WTC11 (cell line): ENCODE results near the gene MNS1. TPM values are rescaled to one million over a fixed set of nuclear protein-coding genes. Genes with fewer than 3 reads are reported as not detected.

Experiments used
- ATAC-seq: fragments of 200-7000 bp; cut with Tn5 transposase; 2 replicates; pipeline ENCODE4 v1.10.0; 2021; ENCODE audit warnings: mild to moderate bottlenecking, moderate library complexity
- CTCF ChIA-PET: fragments of 300-600 bp; sonication (Branson Sonifier 250); formaldehyde crosslinking; loops from one replicate; lab custom pipeline; 2021; ENCODE audit warnings: antibody characterized with exemption; lab: Charles Lee
- POLR2A ChIA-PET: fragments of 350-600 bp; sonication (Branson Sonifier 250); formaldehyde crosslinking; loops from one replicate; lab custom pipeline; 2021; ENCODE audit warnings: antibody characterized with exemption; lab: Charles Lee
- DNase-seq: peaks from one replicate; pipeline ENCODE4 v3.0.0; 2021; ENCODE audit warnings: low spot score
- H3K27ac Mint-ChIP-seq: 2 replicates; pipeline ENCODE4 v1.8.0; 2021; ENCODE audit warnings: mixed read lengths
- H3K27me3 Mint-ChIP-seq: 2 replicates; pipeline ENCODE4 v1.8.0; 2021; ENCODE audit warnings: low read depth, mild to moderate bottlenecking, moderate library complexity, mixed read lengths
- H3K36me3 Mint-ChIP-seq: 2 replicates; pipeline ENCODE4 v1.8.0; 2021; ENCODE audit warnings: mixed read lengths
- H3K4me1 Mint-ChIP-seq: 2 replicates; pipeline ENCODE4 v1.8.0; 2022; ENCODE audit warnings: mixed read lengths
- H3K4me3 Mint-ChIP-seq: 2 replicates; pipeline ENCODE4 v1.8.0; 2021; ENCODE audit warnings: mild to moderate bottlenecking, moderate library complexity, mixed read lengths
- H3K9me3 Mint-ChIP-seq: 2 replicates; pipeline ENCODE4 v1.8.0; 2021; ENCODE audit warnings: mixed read lengths
- CREB1 ChIP-seq: sonication (generic); formaldehyde crosslinking; IDR thresholded peaks from 2 replicates; pipeline ENCODE4 v1.8.0; 2023; ENCODE audit warnings: mild to moderate bottlenecking, missing genetic modification reagents
- CREM ChIP-seq: sonication (generic); formaldehyde crosslinking; IDR thresholded peaks from 2 replicates; pipeline ENCODE4 v1.8.1; 2022; ENCODE audit warnings: mild to moderate bottlenecking, missing genetic modification reagents, moderate library complexity
- GABPB1 ChIP-seq: sonication (generic); formaldehyde crosslinking; IDR thresholded peaks from 2 replicates; pipeline ENCODE4 v1.8.1; 2023; ENCODE audit warnings: mild to moderate bottlenecking, missing genetic modification reagents
- KAT7 ChIP-seq: sonication (generic); formaldehyde crosslinking; IDR thresholded peaks from 2 replicates; pipeline ENCODE4 v1.8.1; 2023; ENCODE audit warnings: missing genetic modification reagents, mild to moderate bottlenecking, borderline replicate concordance
- MXD4 ChIP-seq: fragments of 250-450 bp; sonication (Bioruptor Pico); IDR thresholded peaks from 2 replicates; pipeline ENCODE4 v1.8.0; 2021; ENCODE audit warnings: mild to moderate bottlenecking, moderate library complexity, borderline replicate concordance
- NR1H2 ChIP-seq: sonication (generic); formaldehyde crosslinking; IDR thresholded peaks from 2 replicates; pipeline ENCODE4 v1.9.0; 2021; ENCODE audit warnings: mild to moderate bottlenecking, moderate library complexity, missing genetic modification reagents
- PRRX2 ChIP-seq: fragments of 250-450 bp; sonication (Bioruptor Pico); IDR thresholded peaks from 2 replicates; pipeline ENCODE4 v1.8.0; 2021; ENCODE audit warnings: mild to moderate bottlenecking
- RELA ChIP-seq: sonication (generic); formaldehyde crosslinking; IDR thresholded peaks from 2 replicates; pipeline ENCODE4 v1.8.1; 2022; ENCODE audit warnings: missing genetic modification reagents, mild to moderate bottlenecking, borderline replicate concordance
- SMAD4 ChIP-seq: sonication (generic); formaldehyde crosslinking; IDR thresholded peaks from 2 replicates; pipeline ENCODE4 v1.8.0; 2022; ENCODE audit warnings: mild to moderate bottlenecking, missing genetic modification reagents
- SP1 ChIP-seq: sonication (generic); formaldehyde crosslinking; conservative IDR thresholded peaks from 2 replicates; pipeline ENCODE4 v1.8.1; 2022; ENCODE audit warnings: missing genetic modification reagents
- TEAD4 ChIP-seq: sonication (generic); formaldehyde crosslinking; IDR thresholded peaks from 2 replicates; pipeline ENCODE4 v1.8.0; 2022; ENCODE audit warnings: mild to moderate bottlenecking, missing genetic modification reagents
- ZNF317 ChIP-seq: sonication (generic); formaldehyde crosslinking; IDR thresholded peaks from 2 replicates; pipeline ENCODE4 v1.8.1; 2023; ENCODE audit warnings: low read depth, mild to moderate bottlenecking, moderate library complexity, missing genetic modification reagents, borderline replicate concordance
- ZNF396 ChIP-seq: fragments of 250-450 bp; sonication (Bioruptor Pico); IDR thresholded peaks from 2 replicates; pipeline ENCODE4 v1.8.0; 2021; ENCODE audit warnings: mild to moderate bottlenecking, moderate library complexity, borderline replicate concordance
- total RNA-seq: library from RNA; stranded (reverse); gene quantifications from 3 replicates; pipeline ENCODE4 v1.2.3, GENCODE V29; 2021
- TF ChIP-seq, protein P1 (sequence below): fragments of 250-450 bp; sonication (Bioruptor Pico); IDR thresholded peaks from 2 replicates; pipeline ENCODE4 v1.9.0; 2021; ENCODE audit warnings: mild to moderate bottlenecking
- TF ChIP-seq, protein P2 (sequence below): fragments of 250-450 bp; sonication (Bioruptor Pico); IDR thresholded peaks from 2 replicates; pipeline ENCODE4 v1.9.0; 2021; ENCODE audit warnings: mild to moderate bottlenecking
- TF ChIP-seq, protein P3 (sequence below): sonication (generic); formaldehyde crosslinking; IDR thresholded peaks from 2 replicates; pipeline ENCODE4 v1.8.1; 2022; ENCODE audit warnings: missing genetic modification reagents, borderline replicate concordance
- TF ChIP-seq, protein P4 (sequence below): sonication (generic); formaldehyde crosslinking; IDR thresholded peaks from 2 replicates; pipeline ENCODE4 v1.8.1; 2023; ENCODE audit warnings: mild to moderate bottlenecking, missing genetic modification reagents, moderate library complexity
- TF ChIP-seq, protein P5 (sequence below): sonication (generic); formaldehyde crosslinking; IDR thresholded peaks from 2 replicates; pipeline ENCODE4 v1.8.0; 2023; ENCODE audit warnings: missing genetic modification reagents
- TF ChIP-seq, protein P6 (sequence below): sonication (generic); formaldehyde crosslinking; IDR thresholded peaks from 2 replicates; pipeline ENCODE4 v1.8.0; 2022; ENCODE audit warnings: missing genetic modification reagents
- TF ChIP-seq, protein P7 (sequence below): fragments of 250-450 bp; sonication (Bioruptor Pico); IDR thresholded peaks from 2 replicates; pipeline ENCODE4 v2.1.2; 2022; ENCODE audit warnings: mild to moderate bottlenecking, moderate library complexity

MNS1 gene
- total RNA-seq, 1 experiment from 2014 or later, result 4.4 TPM

DNA sequence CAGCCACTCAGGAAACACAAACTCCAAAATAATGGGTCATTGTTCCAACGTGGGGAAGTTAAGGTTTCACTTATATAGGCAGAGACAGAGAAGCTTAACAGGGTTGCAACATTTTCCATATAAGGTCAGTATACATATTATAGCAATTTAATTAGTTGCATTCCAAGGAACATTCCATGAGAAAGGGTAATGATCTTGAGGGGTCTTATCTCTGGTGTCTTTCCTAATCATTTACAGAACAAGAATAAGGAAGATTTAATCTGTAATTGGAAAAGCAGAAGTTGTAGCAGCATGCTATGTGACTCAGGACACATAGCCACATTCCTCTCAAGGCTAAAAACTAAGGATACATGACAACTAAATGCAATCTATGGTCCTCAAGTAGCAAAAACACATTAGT, 4.9 kb downstream of the MNS1 start (continued):
- TF ChIP-seq PRRX2 (CRISPR knock-in tag) (no peak), MXD4 (CRISPR knock-in tag) (no peak), SMAD4 (no peak)

DNA sequence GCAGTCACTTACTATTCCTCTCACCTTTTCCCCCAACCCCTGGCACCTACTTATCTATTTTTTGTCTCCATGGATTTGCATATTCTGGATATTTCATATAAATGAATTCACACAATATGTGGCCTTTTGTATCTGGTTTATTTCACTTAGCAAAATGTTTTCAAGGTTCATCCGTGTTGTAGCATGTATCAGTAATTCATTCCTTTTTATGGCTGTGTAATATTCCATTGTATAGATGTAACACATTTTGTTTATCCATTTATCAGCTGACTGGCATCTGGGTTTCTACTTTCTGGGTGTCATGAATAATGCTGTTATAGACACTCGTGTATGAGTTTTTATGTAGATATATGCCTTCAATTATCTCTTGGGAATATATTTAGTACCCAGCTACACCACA, 5.8 kb downstream of the MNS1 start:
- Mint-ChIP-seq H3K9me3 (peaks cover 7% of the 10 kb centered on the region), H3K27ac (no peak overlapping the region), H3K4me3 (no peak overlapping the region), H3K36me3 (peaks cover 6% of the 10 kb centered on the region; the same call in 1 of the 2 replicates), H3K4me1 (no peaks in the 10 kb centered on the region), H3K27me3 (peaks cover 3% of the 10 kb centered on the region; the same call in 1 of the 2 replicates)
- TF ChIP-seq NR1H2 (CRISPR knock-in tag), result no peak
- no peak for TF ChIP-seq KAT7
- no peak for TF ChIP-seq ZNF396 (CRISPR knock-in tag)
- no peak for TF ChIP-seq RELA
- TF ChIP-seq, protein P1, sequence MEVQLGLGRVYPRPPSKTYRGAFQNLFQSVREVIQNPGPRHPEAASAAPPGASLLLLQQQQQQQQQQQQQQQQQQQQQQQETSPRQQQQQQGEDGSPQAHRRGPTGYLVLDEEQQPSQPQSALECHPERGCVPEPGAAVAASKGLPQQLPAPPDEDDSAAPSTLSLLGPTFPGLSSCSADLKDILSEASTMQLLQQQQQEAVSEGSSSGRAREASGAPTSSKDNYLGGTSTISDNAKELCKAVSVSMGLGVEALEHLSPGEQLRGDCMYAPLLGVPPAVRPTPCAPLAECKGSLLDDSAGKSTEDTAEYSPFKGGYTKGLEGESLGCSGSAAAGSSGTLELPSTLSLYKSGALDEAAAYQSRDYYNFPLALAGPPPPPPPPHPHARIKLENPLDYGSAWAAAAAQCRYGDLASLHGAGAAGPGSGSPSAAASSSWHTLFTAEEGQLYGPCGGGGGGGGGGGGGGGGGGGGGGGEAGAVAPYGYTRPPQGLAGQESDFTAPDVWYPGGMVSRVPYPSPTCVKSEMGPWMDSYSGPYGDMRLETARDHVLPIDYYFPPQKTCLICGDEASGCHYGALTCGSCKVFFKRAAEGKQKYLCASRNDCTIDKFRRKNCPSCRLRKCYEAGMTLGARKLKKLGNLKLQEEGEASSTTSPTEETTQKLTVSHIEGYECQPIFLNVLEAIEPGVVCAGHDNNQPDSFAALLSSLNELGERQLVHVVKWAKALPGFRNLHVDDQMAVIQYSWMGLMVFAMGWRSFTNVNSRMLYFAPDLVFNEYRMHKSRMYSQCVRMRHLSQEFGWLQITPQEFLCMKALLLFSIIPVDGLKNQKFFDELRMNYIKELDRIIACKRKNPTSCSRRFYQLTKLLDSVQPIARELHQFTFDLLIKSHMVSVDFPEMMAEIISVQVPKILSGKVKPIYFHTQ (CRISPR knock-in tag), result no peak
- TF ChIP-seq CREM (CRISPR knock-in tag), result no peak
- TF ChIP-seq, protein P2, sequence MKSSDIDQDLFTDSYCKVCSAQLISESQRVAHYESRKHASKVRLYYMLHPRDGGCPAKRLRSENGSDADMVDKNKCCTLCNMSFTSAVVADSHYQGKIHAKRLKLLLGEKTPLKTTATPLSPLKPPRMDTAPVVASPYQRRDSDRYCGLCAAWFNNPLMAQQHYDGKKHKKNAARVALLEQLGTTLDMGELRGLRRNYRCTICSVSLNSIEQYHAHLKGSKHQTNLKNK, result no peak
- TF ChIP-seq, protein P3, sequence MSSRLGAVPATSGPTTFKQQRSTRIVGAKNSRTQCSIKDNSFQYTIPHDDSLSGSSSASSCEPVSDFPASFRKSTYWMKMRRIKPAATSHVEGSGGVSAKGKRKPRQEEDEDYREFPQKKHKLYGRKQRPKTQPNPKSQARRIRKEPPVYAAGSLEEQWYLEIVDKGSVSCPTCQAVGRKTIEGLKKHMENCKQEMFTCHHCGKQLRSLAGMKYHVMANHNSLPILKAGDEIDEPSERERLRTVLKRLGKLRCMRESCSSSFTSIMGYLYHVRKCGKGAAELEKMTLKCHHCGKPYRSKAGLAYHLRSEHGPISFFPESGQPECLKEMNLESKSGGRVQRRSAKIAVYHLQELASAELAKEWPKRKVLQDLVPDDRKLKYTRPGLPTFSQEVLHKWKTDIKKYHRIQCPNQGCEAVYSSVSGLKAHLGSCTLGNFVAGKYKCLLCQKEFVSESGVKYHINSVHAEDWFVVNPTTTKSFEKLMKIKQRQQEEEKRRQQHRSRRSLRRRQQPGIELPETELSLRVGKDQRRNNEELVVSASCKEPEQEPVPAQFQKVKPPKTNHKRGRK (CRISPR knock-in tag), result no peak
- TF ChIP-seq, protein P4, sequence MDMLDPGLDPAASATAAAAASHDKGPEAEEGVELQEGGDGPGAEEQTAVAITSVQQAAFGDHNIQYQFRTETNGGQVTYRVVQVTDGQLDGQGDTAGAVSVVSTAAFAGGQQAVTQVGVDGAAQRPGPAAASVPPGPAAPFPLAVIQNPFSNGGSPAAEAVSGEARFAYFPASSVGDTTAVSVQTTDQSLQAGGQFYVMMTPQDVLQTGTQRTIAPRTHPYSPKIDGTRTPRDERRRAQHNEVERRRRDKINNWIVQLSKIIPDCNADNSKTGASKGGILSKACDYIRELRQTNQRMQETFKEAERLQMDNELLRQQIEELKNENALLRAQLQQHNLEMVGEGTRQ, result no peak
- TF ChIP-seq GABPB1 (CRISPR knock-in tag), result no peak
- no peak for TF ChIP-seq ZNF317 (CRISPR knock-in tag)
- TF ChIP-seq CREB1 (CRISPR knock-in tag), result no peak
- TF ChIP-seq SMAD4, result no peak
- no peak for TF ChIP-seq SP1 (CRISPR knock-in tag)
- ChIA-PET CTCF (no interaction called here), POLR2A (no interaction called here)
- no peak for DNase-seq
- no peak for ATAC-seq

DNA sequence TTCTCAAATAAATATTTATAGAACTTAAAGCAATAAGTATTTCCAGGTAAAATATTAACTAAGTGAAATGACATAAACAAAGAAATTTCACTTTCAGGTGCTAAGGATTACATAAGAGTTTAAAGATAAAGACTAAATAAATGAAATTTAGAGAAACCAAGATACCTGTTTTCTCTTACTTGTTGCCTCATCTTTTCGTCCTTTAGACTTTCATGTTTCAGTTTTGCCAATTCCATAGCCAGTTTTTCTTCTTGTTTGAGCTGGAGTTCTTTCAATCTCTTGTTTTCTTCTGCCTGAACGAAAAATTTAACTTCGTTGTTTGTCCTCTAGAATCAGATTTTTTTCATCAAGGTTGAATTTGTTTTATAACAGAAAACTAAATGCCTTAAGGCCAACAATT, 8.7 kb downstream of the MNS1 start:
- peaks cover 7% of the 10 kb centered on the region for H3K9me3 Mint-ChIP-seq

More for the DNA sequence above, 8.7 kb downstream of the MNS1 start:
- H3K27me3 Mint-ChIP-seq, result no peaks in the 10 kb centered on the region
- CTCF ChIA-PET, result no interaction called here
- TF ChIP-seq, protein P5, sequence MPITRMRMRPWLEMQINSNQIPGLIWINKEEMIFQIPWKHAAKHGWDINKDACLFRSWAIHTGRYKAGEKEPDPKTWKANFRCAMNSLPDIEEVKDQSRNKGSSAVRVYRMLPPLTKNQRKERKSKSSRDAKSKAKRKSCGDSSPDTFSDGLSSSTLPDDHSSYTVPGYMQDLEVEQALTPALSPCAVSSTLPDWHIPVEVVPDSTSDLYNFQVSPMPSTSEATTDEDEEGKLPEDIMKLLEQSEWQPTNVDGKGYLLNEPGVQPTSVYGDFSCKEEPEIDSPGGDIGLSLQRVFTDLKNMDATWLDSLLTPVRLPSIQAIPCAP (CRISPR knock-in tag), result no peak
- no peak for TF ChIP-seq TEAD4
- TF ChIP-seq, protein P6, sequence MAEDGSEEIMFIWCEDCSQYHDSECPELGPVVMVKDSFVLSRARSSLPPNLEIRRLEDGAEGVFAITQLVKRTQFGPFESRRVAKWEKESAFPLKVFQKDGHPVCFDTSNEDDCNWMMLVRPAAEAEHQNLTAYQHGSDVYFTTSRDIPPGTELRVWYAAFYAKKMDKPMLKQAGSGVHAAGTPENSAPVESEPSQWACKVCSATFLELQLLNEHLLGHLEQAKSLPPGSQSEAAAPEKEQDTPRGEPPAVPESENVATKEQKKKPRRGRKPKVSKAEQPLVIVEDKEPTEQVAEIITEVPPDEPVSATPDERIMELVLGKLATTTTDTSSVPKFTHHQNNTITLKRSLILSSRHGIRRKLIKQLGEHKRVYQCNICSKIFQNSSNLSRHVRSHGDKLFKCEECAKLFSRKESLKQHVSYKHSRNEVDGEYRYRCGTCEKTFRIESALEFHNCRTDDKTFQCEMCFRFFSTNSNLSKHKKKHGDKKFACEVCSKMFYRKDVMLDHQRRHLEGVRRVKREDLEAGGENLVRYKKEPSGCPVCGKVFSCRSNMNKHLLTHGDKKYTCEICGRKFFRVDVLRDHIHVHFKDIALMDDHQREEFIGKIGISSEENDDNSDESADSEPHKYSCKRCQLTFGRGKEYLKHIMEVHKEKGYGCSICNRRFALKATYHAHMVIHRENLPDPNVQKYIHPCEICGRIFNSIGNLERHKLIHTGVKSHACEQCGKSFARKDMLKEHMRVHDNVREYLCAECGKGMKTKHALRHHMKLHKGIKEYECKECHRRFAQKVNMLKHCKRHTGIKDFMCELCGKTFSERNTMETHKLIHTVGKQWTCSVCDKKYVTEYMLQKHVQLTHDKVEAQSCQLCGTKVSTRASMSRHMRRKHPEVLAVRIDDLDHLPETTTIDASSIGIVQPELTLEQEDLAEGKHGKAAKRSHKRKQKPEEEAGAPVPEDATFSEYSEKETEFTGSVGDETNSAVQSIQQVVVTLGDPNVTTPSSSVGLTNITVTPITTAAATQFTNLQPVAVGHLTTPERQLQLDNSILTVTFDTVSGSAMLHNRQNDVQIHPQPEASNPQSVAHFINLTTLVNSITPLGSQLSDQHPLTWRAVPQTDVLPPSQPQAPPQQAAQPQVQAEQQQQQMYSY (CRISPR knock-in tag), result no peak
- TF ChIP-seq, protein P7, sequence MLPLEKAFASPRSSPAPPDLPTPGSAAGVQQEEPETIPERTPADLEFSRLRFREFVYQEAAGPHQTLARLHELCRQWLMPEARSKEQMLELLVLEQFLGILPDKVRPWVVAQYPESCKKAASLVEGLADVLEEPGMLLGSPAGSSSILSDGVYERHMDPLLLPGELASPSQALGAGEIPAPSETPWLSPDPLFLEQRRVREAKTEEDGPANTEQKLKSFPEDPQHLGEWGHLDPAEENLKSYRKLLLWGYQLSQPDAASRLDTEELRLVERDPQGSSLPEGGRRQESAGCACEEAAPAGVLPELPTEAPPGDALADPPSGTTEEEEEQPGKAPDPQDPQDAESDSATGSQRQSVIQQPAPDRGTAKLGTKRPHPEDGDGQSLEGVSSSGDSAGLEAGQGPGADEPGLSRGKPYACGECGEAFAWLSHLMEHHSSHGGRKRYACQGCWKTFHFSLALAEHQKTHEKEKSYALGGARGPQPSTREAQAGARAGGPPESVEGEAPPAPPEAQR (CRISPR knock-in tag), result no peak
- H3K27ac Mint-ChIP-seq, result no peak overlapping the region
- DNase-seq (no peak), ATAC-seq (no peak)
- POLR2A ChIA-PET, result no interaction called here
- peaks cover 6% of the 10 kb centered on the region; the same call in 1 of the 2 replicates for H3K36me3 Mint-ChIP-seq
- H3K4me3 Mint-ChIP-seq, result no peak overlapping the region
- H3K4me1 Mint-ChIP-seq, result no peaks in the 10 kb centered on the region
